ENCODE results near the gene BMP7. TPM values are rescaled to one million over a fixed set of nuclear protein-coding genes. Genes with fewer than 3 reads are reported as not detected.
A peak's percentile ranks its signal among the peaks of the same experiment; 100 is the strongest.

The BMP7 gene
- not detected in 2 replicates for total RNA-seq

GRCh38 chr20:57266291-57267157 is at the start of gene BMP7:
TSS of gene BMP7 (minus strand) at chr20:57266641. CDS start at chr20:57266122, 519 bp downstream.
- TF ChIP-seq CTCF (IDR thresholded peaks at IDR 0.05; ENCODE audit: insufficient read depth, low read length, severe bottlenecking) = no peak
- peaks cover 35% of the 10 kb centered on the region for H3K27me3 ChIP-seq (ENCODE audit: control insufficient read depth, insufficient read depth, low read length)
- DNase-seq (ENCODE audit: low read depth) (no peak), FAIRE-seq (no peak)
- H3K36me3 ChIP-seq (ENCODE audit: control insufficient read depth, insufficient read depth, low read length) = no peaks in the 10 kb centered on the region
- H3K4me3 ChIP-seq (ENCODE audit: low read depth, low read length) = no peak within 1 kb of the TSS

- H3K36me3 ChIP-seq (ENCODE audit: control insufficient read depth, insufficient read depth, low read length) = no peaks in the 10 kb centered on the region
- DNase-seq (ENCODE audit: low read depth) = no peak
- no peak overlapping the region for H3K4me3 ChIP-seq (ENCODE audit: low read depth, low read length)
- no peaks in the 10 kb centered on the region for H3K27me3 ChIP-seq (ENCODE audit: control insufficient read depth, insufficient read depth, low read length)
- FAIRE-seq = no peak
- TF ChIP-seq CTCF (IDR thresholded peaks at IDR 0.05; ENCODE audit: insufficient read depth, low read length, severe bottlenecking) = no peak
These were observed 49.6 kb upstream of the BMP7 start for GRCh38 chr20:57315976-57316480.

- Histone ChIP-seq H3K36me3 (ENCODE audit: control insufficient read depth, insufficient read depth, low read length) (no peaks in the 10 kb centered on the region), H3K4me3 (ENCODE audit: low read depth, low read length) (no peak overlapping the region), H3K27me3 (ENCODE audit: control insufficient read depth, insufficient read depth, low read length) (no peaks in the 10 kb centered on the region)
- DNase-seq (ENCODE audit: low read depth) = no peak
- no peak for TF ChIP-seq CTCF (IDR thresholded peaks at IDR 0.05; ENCODE audit: insufficient read depth, low read length, severe bottlenecking)
- FAIRE-seq = peak; percentile 83
These were observed 48.9 kb upstream of the BMP7 start for GRCh38 chr20:57315083-57315975.

GRCh38 chr20:57313951-57314350 is 47.5 kb upstream of the BMP7 start:
- TF ChIP-seq CTCF (IDR thresholded peaks at IDR 0.05; ENCODE audit: insufficient read depth, low read length, severe bottlenecking) = no peak
- Histone ChIP-seq H3K27me3 (ENCODE audit: control insufficient read depth, insufficient read depth, low read length) (no peaks in the 10 kb centered on the region), H3K36me3 (ENCODE audit: control insufficient read depth, insufficient read depth, low read length) (no peaks in the 10 kb centered on the region), H3K4me3 (ENCODE audit: low read depth, low read length) (no peak overlapping the region)
- FAIRE-seq (no peak), DNase-seq (ENCODE audit: low read depth) (no peak)

GRCh38 chr20:57313230-57313629 is 46.8 kb upstream of the BMP7 start:
- H3K27me3 ChIP-seq (ENCODE audit: control insufficient read depth, insufficient read depth, low read length) = no peaks in the 10 kb centered on the region
- DNase-seq (ENCODE audit: low read depth) (no peak), FAIRE-seq (no peak)
- no peaks in the 10 kb centered on the region for H3K36me3 ChIP-seq (ENCODE audit: control insufficient read depth, insufficient read depth, low read length)
- no peak overlapping the region for H3K4me3 ChIP-seq (ENCODE audit: low read depth, low read length)
- TF ChIP-seq CTCF (IDR thresholded peaks at IDR 0.05; ENCODE audit: insufficient read depth, low read length, severe bottlenecking) = no peak

Measured in bronchial epithelial cell (primary cell).